Dendritic cell treated with granulocyte-macrophage colony-stimulating factor and Interleukin-4, amounts not matched to agents 40 ng/mL and 50 ng/mL, for 4 days (primary cell): ENCODE data around the gene SRGAP2C.
"Not testable (repeated sequence)": the region's sequence is repeated elsewhere in the genome, so short reads cannot be mapped to it uniquely, and the experiment has no call there.

Experiments used
- H3K27ac Mint-ChIP-seq: one replicate; pipeline ENCODE4 v1.8.0; 2022; ENCODE audit warnings: mild to moderate bottlenecking, mixed read lengths
- H3K27me3 Mint-ChIP-seq: one replicate; pipeline ENCODE4 v1.8.0; 2022; ENCODE audit warnings: mild to moderate bottlenecking, mixed read lengths
- H3K36me3 Mint-ChIP-seq: one replicate; pipeline ENCODE4 v1.8.0; 2022; ENCODE audit warnings: low read depth, mixed read lengths
- H3K4me1 Mint-ChIP-seq: one replicate; pipeline ENCODE4 v1.8.0; 2022; ENCODE audit warnings: low read depth, mixed read lengths
- H3K4me3 Mint-ChIP-seq: one replicate; pipeline ENCODE4 v1.8.0; 2022; ENCODE audit warnings: mild to moderate bottlenecking, moderate library complexity, mixed read lengths
- H3K9me3 Mint-ChIP-seq: one replicate; pipeline ENCODE4 v1.8.0; 2022; ENCODE audit warnings: mixed read lengths
- intact Hi-C: fragments of 100-400 bp; cut with micrococcal nuclease; formaldehyde crosslinking; loops from one replicate; pipeline ENCODE4 v1.15.0; 2022

Gene SRGAP2C

DNA sequence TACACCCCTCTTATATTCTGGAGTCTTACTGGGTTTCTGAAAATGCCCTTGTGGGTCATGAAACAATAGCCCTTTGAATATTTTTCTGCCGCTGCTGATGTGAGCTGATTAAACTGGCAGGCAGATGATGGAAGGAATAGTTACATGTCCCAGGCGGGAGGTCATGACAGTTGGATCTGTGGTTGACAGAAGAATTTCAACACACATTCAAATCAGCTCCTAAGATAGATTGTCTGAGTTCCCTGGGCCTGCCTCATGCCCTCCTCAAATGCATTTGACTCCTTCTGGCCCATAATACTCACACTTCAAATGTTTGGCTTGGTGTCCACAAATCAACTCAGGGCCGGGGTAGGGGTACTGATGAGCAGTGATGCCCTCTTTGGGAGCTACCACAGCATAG, 161.9 kb downstream of the SRGAP2C start:
- H3K36me3 Mint-ChIP-seq, H3K27me3 Mint-ChIP-seq, H3K4me3 Mint-ChIP-seq, H3K4me1 Mint-ChIP-seq, H3K27ac Mint-ChIP-seq, intact Hi-C loops, H3K9me3 Mint-ChIP-seq: not testable (repeated sequence)

- intact Hi-C loops, H3K27ac Mint-ChIP-seq: not testable (repeated sequence)
These were observed 162.7 kb downstream of the SRGAP2C start for GRCh38 chr1:121347476-121347875.

DNA sequence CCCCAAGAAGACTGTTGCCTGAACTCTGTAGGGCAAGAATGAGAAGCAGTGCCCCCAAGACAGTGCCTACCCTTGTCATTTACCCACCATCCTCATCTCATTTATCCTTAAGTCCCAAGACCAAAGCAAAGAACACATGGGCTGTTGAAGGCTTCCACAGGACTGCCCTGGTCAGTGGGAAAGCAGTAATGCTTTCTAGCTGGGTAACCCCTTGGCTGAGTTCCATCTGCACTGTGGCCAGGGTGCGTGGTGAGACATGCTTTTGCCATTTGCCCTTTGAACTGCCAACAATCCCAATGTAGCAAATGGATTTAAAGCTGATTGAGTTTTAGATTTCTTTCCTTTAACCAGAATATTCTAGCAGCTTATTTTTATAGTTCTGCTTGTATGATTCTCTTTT, 163.3 kb downstream of the SRGAP2C start:
- H3K36me3 Mint-ChIP-seq, H3K4me3 Mint-ChIP-seq, H3K4me1 Mint-ChIP-seq, H3K27ac Mint-ChIP-seq, H3K9me3 Mint-ChIP-seq, H3K27me3 Mint-ChIP-seq, intact Hi-C loops: not testable (repeated sequence)

More at GRCh38 chr1:121347476-121347875, 162.7 kb downstream of the SRGAP2C start:
- not testable (repeated sequence) for H3K36me3 Mint-ChIP-seq, H3K4me3 Mint-ChIP-seq, H3K9me3 Mint-ChIP-seq, H3K27me3 Mint-ChIP-seq, H3K4me1 Mint-ChIP-seq

DNA sequence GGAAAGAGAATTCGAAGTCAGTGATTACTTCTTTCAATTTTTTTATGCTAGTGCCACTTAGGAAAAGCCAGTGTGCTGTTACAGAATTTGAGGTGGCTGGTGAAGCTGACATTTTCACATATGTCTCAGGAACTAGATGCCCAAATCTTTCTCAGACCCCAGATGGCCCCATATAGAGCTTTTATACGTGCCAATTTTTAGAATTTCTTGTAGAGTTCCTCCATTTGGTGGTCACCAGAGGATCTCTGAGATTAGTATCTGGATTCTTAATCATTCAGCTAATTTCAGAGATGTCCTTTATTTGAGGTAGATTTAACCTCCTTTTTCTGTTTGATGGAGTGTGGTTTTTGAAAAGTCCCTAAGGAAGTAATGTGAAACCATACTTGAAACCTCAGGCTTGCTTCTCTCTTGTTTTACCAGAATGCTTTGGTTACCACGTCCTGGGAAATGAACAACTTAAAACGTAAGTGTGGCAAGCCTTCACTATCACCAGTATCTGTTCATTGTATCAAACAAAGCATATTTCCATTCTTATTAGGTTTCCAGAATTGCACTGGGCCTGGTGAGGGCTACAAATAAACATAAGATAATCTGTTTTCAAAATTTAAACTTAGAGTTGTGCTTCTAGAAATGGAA, 164.7 kb downstream of the SRGAP2C start:
- H3K4me1 Mint-ChIP-seq, H3K27ac Mint-ChIP-seq, H3K4me3 Mint-ChIP-seq, H3K36me3 Mint-ChIP-seq, intact Hi-C loops, H3K9me3 Mint-ChIP-seq, H3K27me3 Mint-ChIP-seq: not testable (repeated sequence)

DNA sequence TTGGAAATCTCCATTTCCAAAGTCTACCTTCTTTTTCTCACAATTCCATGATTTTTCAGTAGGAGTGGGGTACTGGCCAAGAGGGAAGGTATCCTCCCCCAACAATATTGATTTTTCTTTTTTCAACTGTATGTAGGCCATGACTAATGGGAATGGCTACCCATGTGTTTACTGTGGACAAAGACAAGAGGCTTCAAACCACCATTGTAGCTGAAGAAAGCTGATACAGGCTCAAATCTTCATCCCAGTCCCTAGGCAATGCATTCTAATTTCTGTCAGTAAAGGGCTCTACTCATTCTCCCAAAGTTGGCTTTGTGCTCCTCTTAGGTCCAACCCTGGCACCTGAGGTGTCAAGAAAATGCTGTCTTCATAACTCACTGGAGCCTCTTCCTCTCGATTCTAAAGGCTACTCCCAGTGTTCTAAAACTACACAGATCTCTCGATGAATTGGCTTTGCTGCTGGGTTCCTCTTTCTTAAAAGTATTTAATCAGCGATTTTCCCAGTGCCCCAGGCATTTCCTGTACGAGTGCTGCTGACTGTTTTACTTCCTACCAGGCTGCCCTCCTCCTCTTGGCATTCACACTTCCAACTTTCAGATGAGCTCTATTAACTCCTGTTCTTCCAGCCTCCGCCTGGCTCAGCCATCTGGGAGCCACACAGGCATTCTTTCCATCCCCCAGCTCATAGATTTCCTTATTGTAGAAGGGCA, 171.1 kb downstream of the SRGAP2C start:
- H3K9me3 Mint-ChIP-seq, H3K4me1 Mint-ChIP-seq, H3K27me3 Mint-ChIP-seq, H3K27ac Mint-ChIP-seq, H3K4me3 Mint-ChIP-seq, H3K36me3 Mint-ChIP-seq, intact Hi-C loops: not testable (repeated sequence)

DNA sequence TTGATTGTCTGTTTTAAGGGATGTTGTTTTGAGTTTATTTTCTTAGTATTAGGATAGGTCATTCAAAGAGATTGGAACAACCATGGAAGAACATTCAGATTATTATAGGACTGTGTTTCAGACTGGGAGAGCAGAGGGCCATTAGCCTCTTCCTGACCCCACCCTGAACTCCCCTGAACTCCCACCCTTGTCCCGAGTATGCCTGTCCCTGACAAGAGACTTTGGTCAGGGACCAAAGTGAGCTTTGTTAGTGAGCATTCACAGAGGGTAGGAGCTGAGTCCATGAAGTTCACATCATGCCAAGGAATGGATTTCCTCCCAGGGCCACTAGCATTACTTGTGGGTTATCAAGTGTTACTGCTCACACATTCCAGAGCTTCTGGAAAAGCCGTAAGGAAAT, 172.0 kb downstream of the SRGAP2C start:
- intact Hi-C loops, H3K4me3 Mint-ChIP-seq, H3K36me3 Mint-ChIP-seq, H3K27me3 Mint-ChIP-seq, H3K9me3 Mint-ChIP-seq, H3K4me1 Mint-ChIP-seq: not testable (repeated sequence)
- H3K27ac Mint-ChIP-seq = peak overlapping the region; percentile 80

- H3K27ac Mint-ChIP-seq, H3K36me3 Mint-ChIP-seq, H3K4me1 Mint-ChIP-seq, H3K4me3 Mint-ChIP-seq, intact Hi-C loops, H3K27me3 Mint-ChIP-seq, H3K9me3 Mint-ChIP-seq: not testable (repeated sequence)
These were observed 175.8 kb downstream of the SRGAP2C start for GRCh38 chr1:121360531-121360930.

GRCh38 chr1:121361451-121362233, 176.9 kb downstream of the SRGAP2C start:
- H3K4me1 Mint-ChIP-seq, H3K36me3 Mint-ChIP-seq, H3K27ac Mint-ChIP-seq, H3K4me3 Mint-ChIP-seq, H3K9me3 Mint-ChIP-seq, intact Hi-C loops, H3K27me3 Mint-ChIP-seq: not testable (repeated sequence)

GRCh38 chr1:121362234-121362883, 177.6 kb downstream of the SRGAP2C start:
- H3K4me1 Mint-ChIP-seq, H3K4me3 Mint-ChIP-seq, intact Hi-C loops, H3K36me3 Mint-ChIP-seq, H3K27me3 Mint-ChIP-seq, H3K9me3 Mint-ChIP-seq: not testable (repeated sequence)
- peak overlapping the region; percentile 55 for H3K27ac Mint-ChIP-seq

GRCh38 chr1:121365316-121365715, 180.5 kb downstream of the SRGAP2C start:
- H3K4me3 Mint-ChIP-seq, H3K36me3 Mint-ChIP-seq, H3K9me3 Mint-ChIP-seq, intact Hi-C loops, H3K27ac Mint-ChIP-seq, H3K4me1 Mint-ChIP-seq, H3K27me3 Mint-ChIP-seq: not testable (repeated sequence)

GRCh38 chr1:121365723-121366122, 180.9 kb downstream of the SRGAP2C start:
- H3K4me1 Mint-ChIP-seq, H3K4me3 Mint-ChIP-seq, intact Hi-C loops, H3K27ac Mint-ChIP-seq, H3K27me3 Mint-ChIP-seq, H3K9me3 Mint-ChIP-seq, H3K36me3 Mint-ChIP-seq: not testable (repeated sequence)

- H3K9me3 Mint-ChIP-seq, H3K27ac Mint-ChIP-seq, H3K36me3 Mint-ChIP-seq, H3K4me1 Mint-ChIP-seq, H3K27me3 Mint-ChIP-seq, H3K4me3 Mint-ChIP-seq, intact Hi-C loops: not testable (repeated sequence)
These were observed 181.4 kb downstream of the SRGAP2C start for GRCh38 chr1:121366171-121366570.

GRCh38 chr1:121368910-121369309, 184.1 kb downstream of the SRGAP2C start:
- H3K4me1 Mint-ChIP-seq, H3K27me3 Mint-ChIP-seq, H3K36me3 Mint-ChIP-seq, H3K9me3 Mint-ChIP-seq, H3K27ac Mint-ChIP-seq, intact Hi-C loops, H3K4me3 Mint-ChIP-seq: not testable (repeated sequence)

GRCh38 chr1:121369959-121370358, 185.2 kb downstream of the SRGAP2C start:
- H3K36me3 Mint-ChIP-seq, H3K4me3 Mint-ChIP-seq, H3K27me3 Mint-ChIP-seq, H3K9me3 Mint-ChIP-seq, H3K4me1 Mint-ChIP-seq, intact Hi-C loops, H3K27ac Mint-ChIP-seq: not testable (repeated sequence)
